NCI-H510A treated with DMSO at 0.1 percent for 48 hours (cell line): Measurements from ENCODE around the gene FLRT2.

Source experiments
- DNase-seq: peaks from one replicate; lab custom pipeline; 2025; lab: John Stamatoyannopoulos, UW

FLRT2 gene

GRCh38 chr14:85564841-85565527 lies 35.0 kb downstream of the FLRT2 start:
- DNase-seq = no peak

- DNase-seq = no peak
Observed at GRCh38 chr14:85565862-85566296, 35.9 kb downstream of the FLRT2 start.

GRCh38 chr14:85566603-85567002 lies 36.7 kb downstream of the FLRT2 start:
- no peak for DNase-seq

- no peak for DNase-seq
Observed at GRCh38 chr14:85572011-85572410, 42.1 kb downstream of the FLRT2 start.

- DNase-seq = no peak
Observed at GRCh38 chr14:85572845-85573244, 42.9 kb downstream of the FLRT2 start.

- no peak for DNase-seq
Observed at GRCh38 chr14:85573406-85573805, 43.5 kb downstream of the FLRT2 start.

- DNase-seq = no peak
Observed at GRCh38 chr14:85574853-85575616, 45.1 kb downstream of the FLRT2 start.

GRCh38 chr14:85575617-85575898 lies 45.6 kb downstream of the FLRT2 start:
- DNase-seq = no peak

- DNase-seq = no peak
Observed at GRCh38 chr14:85576218-85576617, 46.3 kb downstream of the FLRT2 start.

GRCh38 chr14:85576848-85577542 lies 47.1 kb downstream of the FLRT2 start:
- no peak for DNase-seq

GRCh38 chr14:85577543-85578114 lies 47.7 kb downstream of the FLRT2 start:
- DNase-seq = no peak

- no peak for DNase-seq
Observed at GRCh38 chr14:85578357-85578756, 48.4 kb downstream of the FLRT2 start.

GRCh38 chr14:85578930-85579329 lies 49.0 kb downstream of the FLRT2 start:
- DNase-seq = no peak

GRCh38 chr14:85579942-85580341 lies 50.0 kb downstream of the FLRT2 start:
- no peak for DNase-seq

GRCh38 chr14:85580536-85581140 lies 50.7 kb downstream of the FLRT2 start:
- no peak for DNase-seq

GRCh38 chr14:85581691-85582090 lies 51.7 kb downstream of the FLRT2 start:
- no peak for DNase-seq

- DNase-seq = no peak
Observed at GRCh38 chr14:85583380-85583779, 53.4 kb downstream of the FLRT2 start.

GRCh38 chr14:85584481-85584880 lies 54.5 kb downstream of the FLRT2 start:
- no peak for DNase-seq

- peak; percentile 53 for DNase-seq
Observed at GRCh38 chr14:85587151-85587711, 57.3 kb downstream of the FLRT2 start.

GRCh38 chr14:85590784-85591183 lies 60.8 kb downstream of the FLRT2 start:
- DNase-seq = no peak

GRCh38 chr14:85594217-85594616 lies 64.3 kb downstream of the FLRT2 start:
- DNase-seq = no peak

GRCh38 chr14:85595981-85596380 lies 66.0 kb downstream of the FLRT2 start:
- peak; percentile 57 for DNase-seq
